Osteocyte (in vitro differentiated cells): ENCODE data around the gene COPZ1. TPM values are rescaled to one million over a fixed set of nuclear protein-coding genes. Genes with fewer than 3 reads are reported as not detected.

Experiments used
- DNase-seq: peaks from one replicate; pipeline ENCODE4 v3.0.0; 2021; ENCODE audit warnings: mixed read lengths; ENCODE audit not compliant: unreplicated experiment; ENCODE audit errors: extremely low spot score
- H3K27ac Mint-ChIP-seq: one replicate; pipeline ENCODE4 v1.8.0; 2021; ENCODE audit warnings: mild to moderate bottlenecking, mixed read lengths; ENCODE audit not compliant: unreplicated experiment
- H3K27me3 Mint-ChIP-seq: one replicate; pipeline ENCODE4 v1.8.0; 2021; ENCODE audit warnings: mixed read lengths; ENCODE audit not compliant: unreplicated experiment
- H3K36me3 Mint-ChIP-seq: one replicate; pipeline ENCODE4 v1.8.0; 2021; ENCODE audit warnings: mixed read lengths; ENCODE audit not compliant: unreplicated experiment
- H3K4me1 Mint-ChIP-seq: one replicate; pipeline ENCODE4 v1.8.0; 2021; ENCODE audit warnings: mixed read lengths; ENCODE audit not compliant: unreplicated experiment
- H3K4me3 Mint-ChIP-seq: one replicate; pipeline ENCODE4 v1.8.0; 2021; ENCODE audit warnings: mild to moderate bottlenecking, moderate library complexity, mixed read lengths; ENCODE audit not compliant: unreplicated experiment
- H3K9me3 Mint-ChIP-seq: one replicate; pipeline ENCODE4 v1.8.0; 2021; ENCODE audit warnings: mixed read lengths; ENCODE audit not compliant: unreplicated experiment
- total RNA-seq: library from RNA; stranded (reverse); gene quantifications from 2 replicates; pipeline ENCODE4 v1.2.1, GENCODE V29; 2021
- TF ChIP-seq, protein P1 (sequence below): fragments of 200-600 bp; sonication (generic); IDR thresholded peaks from 2 replicates; pipeline ENCODE4 v1.5.0; 2021; ENCODE audit warnings: antibody characterized with exemption, mild to moderate bottlenecking, moderate library complexity

COPZ1 gene
- total RNA-seq, 1 donor from 2014 or later, result 136 TPM

- H3K27ac Mint-ChIP-seq, result no peak overlapping the region
- DNase-seq, result no peak
- H3K9me3 Mint-ChIP-seq, result no peaks in the 10 kb centered on the region
Measured at GRCh38 chr12:54341378-54342300, 16.7 kb downstream of the COPZ1 start.

GRCh38 chr12:54349036-54349435, 24.1 kb downstream of the COPZ1 start:
- Mint-ChIP-seq H3K9me3 (no peaks in the 10 kb centered on the region), H3K36me3 (peaks cover 51% of the 10 kb centered on the region), H3K27me3 (no peaks in the 10 kb centered on the region), H3K4me3 (no peak overlapping the region), H3K27ac (no peak overlapping the region), H3K4me1 (peaks cover 10% of the 10 kb centered on the region)
- DNase-seq, result no peak
- TF ChIP-seq, protein P1, sequence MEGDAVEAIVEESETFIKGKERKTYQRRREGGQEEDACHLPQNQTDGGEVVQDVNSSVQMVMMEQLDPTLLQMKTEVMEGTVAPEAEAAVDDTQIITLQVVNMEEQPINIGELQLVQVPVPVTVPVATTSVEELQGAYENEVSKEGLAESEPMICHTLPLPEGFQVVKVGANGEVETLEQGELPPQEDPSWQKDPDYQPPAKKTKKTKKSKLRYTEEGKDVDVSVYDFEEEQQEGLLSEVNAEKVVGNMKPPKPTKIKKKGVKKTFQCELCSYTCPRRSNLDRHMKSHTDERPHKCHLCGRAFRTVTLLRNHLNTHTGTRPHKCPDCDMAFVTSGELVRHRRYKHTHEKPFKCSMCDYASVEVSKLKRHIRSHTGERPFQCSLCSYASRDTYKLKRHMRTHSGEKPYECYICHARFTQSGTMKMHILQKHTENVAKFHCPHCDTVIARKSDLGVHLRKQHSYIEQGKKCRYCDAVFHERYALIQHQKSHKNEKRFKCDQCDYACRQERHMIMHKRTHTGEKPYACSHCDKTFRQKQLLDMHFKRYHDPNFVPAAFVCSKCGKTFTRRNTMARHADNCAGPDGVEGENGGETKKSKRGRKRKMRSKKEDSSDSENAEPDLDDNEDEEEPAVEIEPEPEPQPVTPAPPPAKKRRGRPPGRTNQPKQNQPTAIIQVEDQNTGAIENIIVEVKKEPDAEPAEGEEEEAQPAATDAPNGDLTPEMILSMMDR, result no peak

More at GRCh38 chr12:54341378-54342300, 16.7 kb downstream of the COPZ1 start:
- Mint-ChIP-seq H3K36me3 (peaks cover 37% of the 10 kb centered on the region), H3K4me3 (no peak overlapping the region), H3K27me3 (no peaks in the 10 kb centered on the region), H3K4me1 (peaks cover 7% of the 10 kb centered on the region)
- TF ChIP-seq, protein P1, result no peak

- TF ChIP-seq, protein P1, result no peak
- Mint-ChIP-seq H3K4me3 (no peak overlapping the region), H3K36me3 (peaks cover 51% of the 10 kb centered on the region), H3K27ac (no peak overlapping the region), H3K27me3 (no peaks in the 10 kb centered on the region), H3K9me3 (no peaks in the 10 kb centered on the region), H3K4me1 (peaks cover 11% of the 10 kb centered on the region)
- DNase-seq, result no peak
Measured at GRCh38 chr12:54349679-54350078, 24.7 kb downstream of the COPZ1 start.

DNA sequence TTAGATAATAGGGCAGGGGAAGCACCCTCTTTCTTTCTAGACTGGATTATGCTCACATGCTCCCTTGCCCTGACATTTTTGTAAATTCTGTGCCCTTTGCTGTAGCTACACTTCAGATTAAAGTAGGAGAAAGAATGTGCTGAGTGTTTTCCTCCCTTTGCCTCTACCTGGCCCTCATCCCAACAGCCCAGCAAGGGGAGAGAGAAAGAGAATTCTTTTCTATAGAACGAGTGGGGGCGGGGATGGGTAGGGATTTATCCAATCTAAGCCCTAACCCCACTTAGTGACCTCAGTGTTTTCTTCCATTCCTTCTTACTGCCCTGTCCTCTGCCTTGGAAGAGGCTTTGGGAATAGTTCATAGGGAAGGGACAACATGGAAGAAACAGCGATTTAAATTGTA, 25.8 kb downstream of the COPZ1 start:
- Mint-ChIP-seq H3K9me3 (no peaks in the 10 kb centered on the region), H3K27ac (no peak overlapping the region), H3K36me3 (peaks cover 45% of the 10 kb centered on the region), H3K27me3 (no peaks in the 10 kb centered on the region), H3K4me1 (peaks cover 15% of the 10 kb centered on the region), H3K4me3 (no peak overlapping the region)
- DNase-seq, result no peak
- TF ChIP-seq, protein P1, result no peak

DNA sequence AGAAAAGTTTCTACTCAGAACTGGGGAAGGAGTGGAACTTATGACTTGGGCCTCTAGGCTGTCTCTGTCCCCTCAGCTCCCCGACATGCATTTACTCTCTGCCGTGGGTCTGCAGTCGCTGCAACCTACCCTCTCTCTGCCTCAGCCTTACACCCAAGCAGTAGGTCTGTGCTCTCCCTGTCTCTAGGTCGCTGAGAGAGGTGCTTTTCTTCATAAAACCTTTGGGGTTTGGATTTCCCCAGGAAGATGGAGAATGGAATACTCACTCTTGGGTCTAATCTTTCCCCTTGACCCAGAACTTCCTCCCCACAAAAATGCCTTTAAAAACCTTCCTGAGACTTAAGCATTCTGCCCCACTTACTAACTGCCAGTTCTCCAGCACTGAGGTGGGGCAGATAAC, 26.4 kb downstream of the COPZ1 start:
- Mint-ChIP-seq H3K27ac (no peak overlapping the region), H3K27me3 (no peaks in the 10 kb centered on the region), H3K4me1 (peaks cover 15% of the 10 kb centered on the region), H3K9me3 (no peaks in the 10 kb centered on the region), H3K36me3 (peaks cover 45% of the 10 kb centered on the region), H3K4me3 (no peak overlapping the region)
- no peak for DNase-seq
- TF ChIP-seq, protein P1, result no peak
